ENCODE data around the gene CLCN1. TPM values are rescaled to one million over a fixed set of nuclear protein-coding genes. Genes with fewer than 3 reads are reported as not detected.

CLCN1 gene
- total RNA-seq, 1 donor from 2014 or later, result not detected

DNA sequence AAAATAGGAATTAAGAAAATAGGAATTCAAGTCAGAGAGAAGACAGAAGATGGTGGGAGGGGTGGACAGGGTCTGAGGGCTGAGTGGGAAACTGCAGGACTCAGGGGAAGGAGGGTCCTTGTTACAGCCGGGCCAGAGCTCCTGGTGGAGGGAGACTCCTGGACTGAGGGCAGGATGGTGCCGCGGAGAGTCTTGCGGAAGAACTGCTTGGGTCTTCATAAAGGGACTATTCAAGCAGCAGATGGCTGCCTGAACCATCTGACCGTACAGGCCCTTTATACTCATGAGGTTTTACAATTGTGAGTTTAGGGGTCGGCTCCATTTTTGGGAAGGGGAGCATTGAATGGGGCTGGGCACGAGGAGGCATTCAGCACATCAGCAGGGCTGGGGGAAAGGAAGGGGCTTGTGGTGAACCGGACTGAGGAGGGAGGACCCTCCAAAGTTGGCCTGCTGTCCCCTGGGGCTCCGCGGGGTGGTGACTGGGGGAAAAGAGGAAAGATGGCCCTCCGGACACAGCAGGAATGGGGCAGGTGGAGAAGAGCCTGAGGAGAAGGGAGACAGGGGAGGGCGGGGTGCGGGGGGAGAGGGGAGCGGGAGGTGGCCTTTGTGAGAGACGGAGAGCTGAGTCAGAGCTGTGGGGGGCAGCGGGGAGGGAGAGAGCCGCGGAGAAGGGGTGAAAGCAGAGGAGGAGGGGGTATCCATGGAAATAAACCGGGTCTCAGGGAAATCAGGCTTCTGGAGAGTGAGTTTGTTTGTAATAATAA lies 45.1 kb downstream of the CLCN1 start:
- Histone ChIP-seq H3K4me2 (peak overlapping the region; percentile 89), H3K36me3 (no peaks in the 10 kb centered on the region), H4K20me1 (ENCODE audit: low read depth) (no peaks in the 10 kb centered on the region), H3F3A (ENCODE audit: low read depth) (peaks cover 12% of the 10 kb centered on the region), H3K9me3 (ENCODE audit: low read depth) (no peaks in the 10 kb centered on the region), H2AFZ (replicated peaks) (no peak overlapping the region), H3K27me3 (peaks cover 15% of the 10 kb centered on the region), H3K4me1 (peaks cover 9% of the 10 kb centered on the region), H3K79me2 (ENCODE audit: low read depth) (no peaks in the 10 kb centered on the region), H3K9ac (no peak overlapping the region), H3K27ac (no peak overlapping the region), H3K4me3 (peak overlapping the region; percentile 93)
- DNase-seq (ENCODE audit: low spot score), result peak; percentile 51
- H3K4me3 Mint-ChIP-seq, result peak overlapping the region; percentile 84
- no peaks in the 10 kb centered on the region for H3K9me3 Mint-ChIP-seq
- peaks cover 27% of the 10 kb centered on the region for H3K36me3 Mint-ChIP-seq
- peaks cover 14% of the 10 kb centered on the region for H3K4me1 Mint-ChIP-seq
- TF ChIP-seq EZH2 (IDR thresholded peaks at IDR 0.05) (no peak), EZH2phosphoT487 (IDR thresholded peaks at IDR 0.05) (no peak)
- TF ChIP-seq, protein P1, sequence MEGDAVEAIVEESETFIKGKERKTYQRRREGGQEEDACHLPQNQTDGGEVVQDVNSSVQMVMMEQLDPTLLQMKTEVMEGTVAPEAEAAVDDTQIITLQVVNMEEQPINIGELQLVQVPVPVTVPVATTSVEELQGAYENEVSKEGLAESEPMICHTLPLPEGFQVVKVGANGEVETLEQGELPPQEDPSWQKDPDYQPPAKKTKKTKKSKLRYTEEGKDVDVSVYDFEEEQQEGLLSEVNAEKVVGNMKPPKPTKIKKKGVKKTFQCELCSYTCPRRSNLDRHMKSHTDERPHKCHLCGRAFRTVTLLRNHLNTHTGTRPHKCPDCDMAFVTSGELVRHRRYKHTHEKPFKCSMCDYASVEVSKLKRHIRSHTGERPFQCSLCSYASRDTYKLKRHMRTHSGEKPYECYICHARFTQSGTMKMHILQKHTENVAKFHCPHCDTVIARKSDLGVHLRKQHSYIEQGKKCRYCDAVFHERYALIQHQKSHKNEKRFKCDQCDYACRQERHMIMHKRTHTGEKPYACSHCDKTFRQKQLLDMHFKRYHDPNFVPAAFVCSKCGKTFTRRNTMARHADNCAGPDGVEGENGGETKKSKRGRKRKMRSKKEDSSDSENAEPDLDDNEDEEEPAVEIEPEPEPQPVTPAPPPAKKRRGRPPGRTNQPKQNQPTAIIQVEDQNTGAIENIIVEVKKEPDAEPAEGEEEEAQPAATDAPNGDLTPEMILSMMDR (IDR thresholded peaks at IDR 0.05), result peak; percentile 13
- peaks cover 6% of the 10 kb centered on the region for H3K27me3 Mint-ChIP-seq (ENCODE audit: insufficient read depth, low read depth)
- H3K27ac Mint-ChIP-seq, result no peak overlapping the region

DNA sequence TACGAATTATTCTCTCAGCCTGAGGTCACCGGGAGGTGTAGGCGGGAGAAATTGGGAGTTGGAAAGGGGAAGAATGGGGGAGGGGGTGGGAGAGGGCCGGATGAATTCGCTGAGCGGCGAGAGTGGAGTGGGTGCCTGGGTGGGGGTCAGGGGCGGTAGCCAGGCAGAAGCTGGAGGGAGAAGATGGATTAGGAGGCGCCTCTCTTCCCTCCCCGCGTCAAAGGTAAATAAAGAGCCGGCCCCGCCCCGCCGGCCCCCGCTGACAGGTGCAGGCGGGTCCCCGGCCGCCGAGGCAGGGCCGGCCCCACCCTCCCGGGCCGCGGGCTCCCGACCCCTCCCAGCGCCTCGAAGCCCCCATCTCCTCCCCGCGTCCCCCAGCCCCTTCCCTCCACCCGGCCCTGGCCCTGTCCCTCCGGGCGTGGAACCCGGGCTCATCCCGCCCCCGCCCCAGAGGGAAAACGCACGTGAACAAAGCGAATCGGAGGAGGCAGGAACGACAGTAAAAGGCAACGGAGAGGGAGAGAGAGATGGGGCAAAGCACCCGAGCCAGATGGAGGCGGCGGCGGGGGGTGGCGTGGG lies 45.7 kb downstream of the CLCN1 start:
- no peak overlapping the region for H3K27ac Mint-ChIP-seq
- no peaks in the 10 kb centered on the region for H4K20me1 ChIP-seq (ENCODE audit: low read depth)
- no peak overlapping the region for H3K27ac ChIP-seq
- peaks cover 26% of the 10 kb centered on the region for H3K36me3 Mint-ChIP-seq
- H3K4me1 Mint-ChIP-seq, result peaks cover 14% of the 10 kb centered on the region
- H3K27me3 ChIP-seq, result peaks cover 15% of the 10 kb centered on the region
- peaks cover 8% of the 10 kb centered on the region for H3K27me3 Mint-ChIP-seq (ENCODE audit: insufficient read depth, low read depth)
- H3K4me1 ChIP-seq, result peaks cover 9% of the 10 kb centered on the region
- peak overlapping the region; percentile 68 for H3K9ac ChIP-seq
- H3K4me3 ChIP-seq, result peak overlapping the region; percentile 93
- peak overlapping the region; percentile 92 for H2AFZ ChIP-seq (replicated peaks)
- TF ChIP-seq EZH2phosphoT487 (IDR thresholded peaks at IDR 0.05), result no peak
- no peak for TF ChIP-seq EZH2 (IDR thresholded peaks at IDR 0.05)
- TF ChIP-seq, protein P1 (IDR thresholded peaks at IDR 0.05), result no peak
- peak; percentile 66 for DNase-seq (ENCODE audit: low spot score)
- peaks cover 12% of the 10 kb centered on the region for H3F3A ChIP-seq (ENCODE audit: low read depth)
- peak overlapping the region; percentile 89 for H3K4me2 ChIP-seq
- no peaks in the 10 kb centered on the region for H3K36me3 ChIP-seq
- no peaks in the 10 kb centered on the region for H3K9me3 Mint-ChIP-seq
- no peaks in the 10 kb centered on the region for H3K9me3 ChIP-seq (ENCODE audit: low read depth)
- no peaks in the 10 kb centered on the region for H3K79me2 ChIP-seq (ENCODE audit: low read depth)
- peak overlapping the region; percentile 93 for H3K4me3 Mint-ChIP-seq

DNA sequence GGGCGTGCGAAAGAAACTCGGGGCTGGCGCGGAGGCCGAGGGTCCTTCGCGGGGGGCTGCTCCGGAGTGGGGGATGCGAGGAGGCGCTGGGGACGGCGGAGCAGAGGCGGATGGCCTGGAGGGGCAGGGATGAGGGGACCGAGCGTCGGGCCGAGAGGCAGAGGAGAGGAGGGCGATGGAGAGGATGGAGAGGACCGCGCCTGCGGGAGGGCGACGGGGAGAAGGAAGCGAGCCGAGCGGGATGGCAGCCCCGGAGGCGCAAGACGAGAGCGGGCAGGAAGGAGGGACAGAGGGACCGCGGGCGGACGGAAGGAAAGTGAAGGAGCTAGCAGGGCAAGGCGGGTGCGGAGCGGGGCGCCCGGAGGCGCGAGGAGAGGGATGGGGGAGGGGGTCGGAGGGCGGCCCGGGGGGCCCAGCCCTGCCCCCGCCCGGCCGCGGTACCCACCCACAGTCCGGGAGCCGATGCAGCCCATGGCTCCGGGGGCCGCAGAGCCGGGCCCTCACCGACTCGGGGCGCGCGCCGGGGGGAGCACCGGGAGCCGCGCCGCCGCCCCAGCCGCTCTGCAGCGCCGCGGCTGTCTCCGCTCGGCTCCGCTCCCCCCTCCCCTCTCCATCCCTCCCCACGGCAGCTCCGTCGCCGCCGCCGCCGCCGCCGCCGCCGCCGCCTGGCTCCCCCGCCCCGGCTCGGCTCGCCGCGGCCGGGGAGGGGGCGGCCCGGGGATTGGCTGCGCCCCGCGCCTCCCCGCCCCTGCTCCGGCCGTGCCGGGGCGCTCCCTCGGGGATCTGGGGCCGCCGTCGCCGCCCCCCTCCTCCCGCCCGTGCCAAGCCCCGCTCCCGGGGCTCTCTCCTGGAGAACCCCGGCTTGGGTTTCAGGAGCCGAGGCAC lies 46.5 kb downstream of the CLCN1 start, which contains the start of gene FAM131B:
TSS of gene FAM131B (minus strand) at position 583 of the 885 bp plus-strand sequence. CDS start at position 473, 110 bp downstream.
- Histone ChIP-seq H3K9ac (peak within 1 kb of the TSS; percentile 68), H3F3A (ENCODE audit: low read depth) (peaks cover 12% of the 10 kb centered on the region), H3K27ac (no peak within 1 kb of the TSS), H3K79me2 (ENCODE audit: low read depth) (no peaks in the 10 kb centered on the region), H3K4me2 (peak within 1 kb of the TSS; percentile 89), H3K36me3 (no peaks in the 10 kb centered on the region), H3K4me3 (peak within 1 kb of the TSS; percentile 93), H4K20me1 (ENCODE audit: low read depth) (no peaks in the 10 kb centered on the region), H3K9me3 (ENCODE audit: low read depth) (no peaks in the 10 kb centered on the region), H3K27me3 (peaks cover 15% of the 10 kb centered on the region), H2AFZ (replicated peaks) (peak within 1 kb of the TSS; percentile 92), H3K4me1 (peaks cover 9% of the 10 kb centered on the region)
- DNase-seq (ENCODE audit: low spot score), result peak; percentile 83
- peaks cover 8% of the 10 kb centered on the region for H3K27me3 Mint-ChIP-seq (ENCODE audit: insufficient read depth, low read depth)
- TF ChIP-seq EZH2phosphoT487 (IDR thresholded peaks at IDR 0.05) (no peak), EZH2 (IDR thresholded peaks at IDR 0.05) (no peak)
- TF ChIP-seq, protein P1 (IDR thresholded peaks at IDR 0.05), result no peak
- no peaks in the 10 kb centered on the region for H3K9me3 Mint-ChIP-seq
- peaks cover 22% of the 10 kb centered on the region for H3K36me3 Mint-ChIP-seq
- H3K27ac Mint-ChIP-seq, result peak within 1 kb of the TSS; percentile 21
- H3K4me3 Mint-ChIP-seq, result peak within 1 kb of the TSS; percentile 93
- peaks cover 14% of the 10 kb centered on the region for H3K4me1 Mint-ChIP-seq
